Epithelial cell of proximal tubule (primary cell): ENCODE measurements around the gene CHP2. TPM values are rescaled to one million over a fixed set of nuclear protein-coding genes. Genes with fewer than 3 reads are reported as not detected.
"Not testable (repeated sequence)": the region's sequence is repeated elsewhere in the genome, so short reads cannot be mapped to it uniquely, and the experiment has no call there.

ENCODE experiments used
- DNase-seq: peaks from one replicate; pipeline ENCODE4 v3.0.0-alpha.2; 2011; ENCODE audit warnings: low read depth
- H3K4me3 ChIP-seq: 2 replicates; pipeline ENCODE4 v1.5.1; 2011; ENCODE audit warnings: low read depth, mild to moderate bottlenecking, low read length
- total RNA-seq: library from RNA; depleted of rRNA; stranded (reverse); fragments of >200 nt; gene quantifications from 2 replicates; pipeline ENCODE4 v1.2.3, GENCODE V29; 2015
- TF ChIP-seq, protein P1 (sequence below): conservative IDR thresholded peaks from 2 replicates; pipeline ENCODE4 v1.5.1; 2012; ENCODE audit warnings: low read depth, mild to moderate bottlenecking, low read length

The CHP2 gene
- total RNA-seq, 1 donor from 2014 or later = not detected

DNA sequence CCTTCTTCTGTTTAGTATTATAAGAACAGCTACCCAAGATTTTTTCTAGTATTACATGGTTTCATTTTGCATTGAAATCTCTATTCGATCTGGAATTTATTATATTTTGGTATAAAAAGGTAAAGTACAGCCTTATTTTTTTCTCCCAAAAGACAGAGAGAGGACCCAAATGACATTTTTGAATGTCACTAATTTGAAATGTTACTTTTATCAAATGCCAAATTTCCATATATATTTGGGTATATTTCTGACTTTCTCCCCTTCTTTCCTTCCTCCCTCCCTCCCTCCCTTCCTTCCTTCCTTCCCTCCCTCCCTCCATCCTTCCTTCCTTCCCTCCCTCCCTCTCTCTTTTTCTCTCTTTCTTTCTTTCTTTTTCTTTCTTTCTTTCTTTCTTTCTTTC, 6.2 kb upstream of the CHP2 start:
- TF ChIP-seq, protein P1, sequence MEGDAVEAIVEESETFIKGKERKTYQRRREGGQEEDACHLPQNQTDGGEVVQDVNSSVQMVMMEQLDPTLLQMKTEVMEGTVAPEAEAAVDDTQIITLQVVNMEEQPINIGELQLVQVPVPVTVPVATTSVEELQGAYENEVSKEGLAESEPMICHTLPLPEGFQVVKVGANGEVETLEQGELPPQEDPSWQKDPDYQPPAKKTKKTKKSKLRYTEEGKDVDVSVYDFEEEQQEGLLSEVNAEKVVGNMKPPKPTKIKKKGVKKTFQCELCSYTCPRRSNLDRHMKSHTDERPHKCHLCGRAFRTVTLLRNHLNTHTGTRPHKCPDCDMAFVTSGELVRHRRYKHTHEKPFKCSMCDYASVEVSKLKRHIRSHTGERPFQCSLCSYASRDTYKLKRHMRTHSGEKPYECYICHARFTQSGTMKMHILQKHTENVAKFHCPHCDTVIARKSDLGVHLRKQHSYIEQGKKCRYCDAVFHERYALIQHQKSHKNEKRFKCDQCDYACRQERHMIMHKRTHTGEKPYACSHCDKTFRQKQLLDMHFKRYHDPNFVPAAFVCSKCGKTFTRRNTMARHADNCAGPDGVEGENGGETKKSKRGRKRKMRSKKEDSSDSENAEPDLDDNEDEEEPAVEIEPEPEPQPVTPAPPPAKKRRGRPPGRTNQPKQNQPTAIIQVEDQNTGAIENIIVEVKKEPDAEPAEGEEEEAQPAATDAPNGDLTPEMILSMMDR = no peak
- H3K4me3 ChIP-seq = no peak overlapping the region
- DNase-seq = no peak

DNA sequence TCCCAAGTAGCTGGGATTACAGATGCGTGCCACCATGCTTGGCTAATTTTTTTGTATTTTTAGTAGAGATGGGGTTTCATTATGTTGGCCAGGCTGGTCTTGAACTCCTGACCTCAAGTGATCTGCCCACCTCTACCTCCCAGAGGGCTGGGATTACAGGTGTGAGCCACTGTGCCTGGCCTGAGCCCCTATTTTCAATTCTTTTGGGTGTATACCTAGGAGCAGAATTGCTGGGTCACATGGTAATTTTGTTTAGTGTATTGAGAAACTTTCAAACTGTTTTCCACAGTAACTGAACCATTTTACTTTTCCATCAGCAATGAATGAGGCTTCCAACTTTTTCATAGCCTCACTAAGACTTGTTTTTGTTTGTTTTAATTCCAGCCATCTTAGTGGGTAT, 3.8 kb upstream of the CHP2 start:
- not testable (repeated sequence) for DNase-seq, H3K4me3 ChIP-seq

GRCh38 chr16:23753908-23754593, 775 bp upstream of the CHP2 start:
- no peak overlapping the region for H3K4me3 ChIP-seq
- no peak for DNase-seq
- TF ChIP-seq, protein P1 = no peak

- TF ChIP-seq, protein P1 = no peak
- no peak overlapping the region for H3K4me3 ChIP-seq
- no peak for DNase-seq
These were observed 621 bp downstream of the CHP2 start for GRCh38 chr16:23755484-23755809.

- no peak overlapping the region for H3K4me3 ChIP-seq
- no peak for DNase-seq
- TF ChIP-seq, protein P1 = no peak
These were observed 2.3 kb downstream of the CHP2 start for GRCh38 chr16:23757116-23757515.

DNA sequence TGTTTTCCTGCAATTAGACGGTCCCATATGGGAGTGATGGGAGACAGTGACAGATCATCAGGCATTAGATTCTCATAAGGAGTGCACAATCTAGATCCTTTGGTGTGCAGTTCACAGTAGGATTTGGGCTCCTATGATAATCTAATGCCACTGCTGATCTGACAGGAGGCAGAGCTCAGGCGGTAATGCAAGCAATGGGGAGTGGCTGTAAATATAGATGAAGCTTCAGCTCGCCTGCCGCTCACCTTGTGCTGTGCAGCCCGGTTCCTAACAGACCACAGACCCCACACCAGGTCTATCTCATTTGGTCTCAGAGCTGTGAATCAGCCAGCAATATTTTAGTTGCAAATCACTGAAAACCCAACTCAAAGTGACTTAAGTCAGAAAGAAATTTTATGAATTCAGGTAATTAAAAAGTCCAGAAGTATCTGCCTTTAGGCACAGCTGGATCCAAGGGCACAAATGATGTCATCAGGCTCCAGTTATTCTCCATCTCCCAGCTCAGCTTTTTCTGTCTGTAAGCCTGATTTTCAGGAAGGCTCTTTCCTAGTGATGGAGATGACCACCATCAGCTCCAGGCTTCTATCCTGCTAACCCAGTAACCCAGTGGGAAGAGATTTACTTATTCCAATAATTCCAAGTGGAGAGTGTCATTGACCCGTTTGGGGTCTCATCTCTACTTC, 3.3 kb downstream of the CHP2 start:
- DNase-seq = no peak
- TF ChIP-seq, protein P1 = no peak
- no peak overlapping the region for H3K4me3 ChIP-seq

DNA sequence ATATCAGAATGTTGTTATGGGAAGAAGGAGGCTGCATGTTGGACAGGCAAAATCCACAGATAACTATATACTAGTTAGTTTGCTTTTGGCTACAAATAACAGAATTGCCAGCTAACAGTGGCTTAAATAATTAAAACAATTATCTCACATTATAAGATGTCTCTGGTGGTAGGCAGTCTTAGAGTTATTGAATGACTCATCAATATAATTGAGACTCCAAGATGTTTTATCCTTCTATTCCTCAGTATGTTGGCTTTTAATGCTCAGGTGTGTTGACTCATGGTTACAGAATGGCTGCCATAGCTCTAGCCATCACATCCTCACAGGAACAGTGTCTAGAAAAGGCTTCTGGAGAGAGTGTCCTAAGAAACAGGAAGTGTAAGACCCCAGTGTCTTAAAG, 11.1 kb downstream of the CHP2 start:
- no peak overlapping the region for H3K4me3 ChIP-seq
- TF ChIP-seq, protein P1 = no peak
- no peak for DNase-seq
